ENCODE data around the gene C20orf204.

Gene C20orf204

GRCh38 chr20:64027981-64028685, 7.8 kb upstream of the C20orf204 start:
- no peak for DNase-seq

DNA sequence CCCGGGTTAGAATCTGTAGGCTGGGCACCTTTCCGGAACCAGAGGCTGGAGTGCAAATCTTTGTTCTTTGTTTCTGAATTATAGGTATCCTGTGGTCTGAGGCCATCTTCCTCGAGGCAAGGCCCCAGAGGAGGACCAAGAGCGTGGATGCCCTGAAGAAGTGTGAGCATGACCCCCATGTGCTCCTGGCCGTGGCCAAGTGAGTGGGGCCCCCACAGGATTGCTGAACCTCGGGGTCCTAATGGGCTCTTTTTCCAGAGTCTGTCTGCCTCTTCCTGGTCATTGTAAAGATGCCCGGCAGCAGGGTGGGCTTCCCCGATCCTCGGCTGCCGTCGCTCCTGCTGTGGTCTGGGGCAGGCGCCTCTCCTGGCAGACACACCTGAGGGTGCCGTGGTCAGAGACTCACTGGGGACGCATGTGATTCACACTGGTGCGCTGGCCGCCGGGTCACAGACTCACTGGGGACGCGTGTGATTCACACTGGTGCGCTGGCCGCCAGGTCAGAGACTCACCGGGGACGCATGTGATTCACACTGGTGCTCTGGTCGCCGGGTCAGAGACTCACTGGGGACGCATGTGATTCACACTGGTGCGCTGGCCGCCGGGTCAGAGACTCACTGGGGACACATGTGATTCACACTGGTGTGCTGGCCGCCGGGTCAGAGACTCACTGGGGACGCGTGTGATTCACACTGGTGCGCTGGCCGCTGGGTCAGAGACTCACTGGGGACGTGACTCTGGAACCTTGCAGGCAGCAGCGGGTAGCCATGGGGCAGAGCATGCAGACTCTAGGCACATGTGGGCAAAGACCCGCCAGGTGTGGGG, 6.5 kb upstream of the C20orf204 start:
- no peak for DNase-seq

GRCh38 chr20:64030371-64031134, 5.4 kb upstream of the C20orf204 start:
- no peak for DNase-seq

DNA sequence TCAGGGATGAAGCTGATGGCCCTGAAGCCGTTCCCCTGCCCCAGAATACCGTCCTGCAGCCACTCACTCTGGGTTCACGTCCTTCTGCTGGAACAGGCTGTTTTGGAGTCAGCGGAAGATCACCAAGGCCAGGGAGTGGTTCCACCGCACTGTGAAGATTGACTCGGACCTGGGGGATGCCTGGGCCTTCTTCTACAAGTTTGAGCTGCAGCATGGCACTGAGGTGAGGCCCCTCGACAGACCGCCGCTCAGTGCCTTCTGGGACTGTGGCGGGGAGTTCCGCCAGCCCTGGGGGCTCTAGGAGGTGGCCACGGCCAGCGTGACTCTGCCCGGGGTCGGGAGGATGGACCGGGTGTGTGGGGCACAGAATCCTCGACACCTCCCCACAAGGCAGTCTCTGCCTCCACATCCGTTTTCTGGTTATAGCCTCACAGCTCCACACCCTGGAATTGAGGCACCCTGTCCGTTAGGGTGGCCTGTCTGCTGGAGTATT, 4.1 kb upstream of the C20orf204 start:
- no peak for DNase-seq

- no peak for DNase-seq
Measured at GRCh38 chr20:64032706-64033624, 3.0 kb upstream of the C20orf204 start.

GRCh38 chr20:64033981-64034493, 1.9 kb upstream of the C20orf204 start:
- DNase-seq = no peak

DNA sequence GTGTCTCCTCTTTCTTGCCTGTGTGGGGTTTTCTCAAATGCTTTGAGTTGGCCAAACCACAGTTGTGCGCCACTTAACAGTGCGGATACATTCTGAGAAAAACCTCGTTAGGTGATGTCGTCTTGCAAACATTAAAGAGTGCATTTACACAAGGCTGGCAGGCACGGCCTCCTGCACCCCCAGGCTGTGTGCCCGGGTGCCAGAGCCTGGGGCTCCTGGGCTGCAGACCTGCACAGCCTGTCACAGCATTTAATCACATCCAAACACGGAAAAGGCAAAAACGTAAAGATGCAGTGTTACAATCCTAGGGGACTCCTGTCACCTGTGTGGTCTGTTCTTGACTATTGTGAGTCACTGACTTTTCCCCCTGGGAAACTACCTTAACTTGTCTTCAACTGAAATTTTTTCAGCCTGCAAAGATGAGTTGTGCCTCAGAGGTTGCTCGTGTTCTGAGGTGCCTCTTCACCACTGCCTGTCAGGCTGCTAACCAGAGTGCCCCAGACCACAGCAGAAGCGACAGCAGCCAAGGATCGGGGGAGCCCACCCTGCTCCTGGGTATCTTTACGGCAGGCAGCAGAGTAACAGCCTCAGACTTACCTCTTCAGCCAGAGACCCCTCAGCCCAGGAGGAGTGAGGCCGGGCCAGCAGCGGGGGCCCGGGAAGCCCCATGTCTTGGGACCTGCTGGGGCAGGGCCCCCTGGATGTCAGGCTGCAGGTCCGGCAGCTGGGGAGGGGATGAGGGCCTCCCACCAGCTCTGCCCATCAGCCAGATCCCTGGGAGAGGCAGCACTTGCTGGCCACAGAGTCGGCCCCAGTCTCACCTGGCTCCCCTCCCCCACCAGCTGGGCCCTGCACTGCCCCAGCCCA, 683 bp upstream of the C20orf204 start:
- DNase-seq = no peak

GRCh38 chr20:64036346-64037198, 590 bp downstream of the C20orf204 start:
- no peak for DNase-seq

- DNase-seq = no peak
Measured at GRCh38 chr20:64037199-64037497, 1.2 kb downstream of the C20orf204 start.

GRCh38 chr20:64037498-64038213, 1.7 kb downstream of the C20orf204 start:
- DNase-seq = peak; percentile 50

DNA sequence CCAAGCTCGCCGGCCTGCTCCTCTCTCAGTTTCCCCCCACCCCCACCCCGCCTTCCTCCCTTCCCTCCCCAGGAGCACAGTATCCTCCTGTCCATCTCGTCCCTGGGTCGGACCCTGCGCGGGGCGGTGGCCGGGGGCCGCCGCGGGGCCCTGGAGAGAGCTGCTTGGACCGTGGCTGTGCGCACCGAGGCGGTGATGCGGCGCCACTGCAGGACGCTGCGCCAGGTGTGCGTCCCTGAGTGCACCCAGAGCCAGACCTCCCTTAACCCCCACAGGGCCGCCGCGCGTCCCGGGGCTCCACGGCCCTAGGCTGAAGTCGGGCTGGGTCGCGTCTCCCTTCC, 2.2 kb downstream of the C20orf204 start:
- no peak for DNase-seq

GRCh38 chr20:64038565-64039292, 2.7 kb downstream of the C20orf204 start:
- DNase-seq = peak; percentile 67

DNA sequence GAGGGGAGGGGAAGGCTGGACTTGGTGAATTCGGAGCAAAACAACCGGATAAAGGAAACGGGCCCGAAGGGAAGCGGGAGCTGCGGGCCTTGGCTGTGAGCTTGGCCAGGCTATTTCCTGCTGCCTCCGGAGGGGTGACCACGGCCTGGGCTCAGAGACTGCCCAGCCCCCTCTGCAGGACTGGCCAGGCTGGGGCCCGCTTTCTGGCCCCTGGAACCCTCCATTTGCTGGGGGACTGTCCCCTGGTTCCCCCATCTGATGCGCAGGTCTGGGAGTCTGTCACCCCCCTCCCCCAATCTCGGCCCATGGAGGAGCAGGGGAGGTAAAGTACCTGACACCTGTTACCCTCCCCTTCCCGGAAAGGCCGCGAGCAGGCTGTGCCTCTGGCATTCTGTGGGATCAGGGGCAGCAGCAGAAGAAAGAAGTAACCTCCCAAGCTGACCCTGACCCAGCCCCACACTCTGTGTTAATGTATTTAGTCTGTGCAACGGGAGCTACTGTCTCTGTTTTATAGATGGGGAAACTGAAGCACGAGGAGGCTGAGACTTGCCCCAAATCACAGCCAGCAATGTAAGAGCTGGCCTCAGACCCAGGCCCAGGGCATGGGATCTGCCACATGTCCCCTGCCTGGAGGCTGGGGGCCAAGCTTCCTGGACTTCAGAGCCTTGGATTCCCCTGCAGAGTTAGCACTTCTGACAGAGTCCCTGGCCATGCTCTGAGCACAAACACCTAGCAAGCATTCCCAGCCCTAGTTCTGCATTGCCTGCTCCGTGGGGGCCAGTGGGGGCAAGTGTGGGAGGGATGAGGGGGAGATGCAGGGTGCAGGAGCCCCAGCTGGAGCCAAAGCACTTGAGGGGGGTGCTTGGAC, 3.5 kb downstream of the C20orf204 start:
- DNase-seq = no peak

- DNase-seq = no peak
Measured at GRCh38 chr20:64040231-64041039, 4.5 kb downstream of the C20orf204 start.

GRCh38 chr20:64041040-64041780, 5.2 kb downstream of the C20orf204 start:
- no peak for DNase-seq

DNA sequence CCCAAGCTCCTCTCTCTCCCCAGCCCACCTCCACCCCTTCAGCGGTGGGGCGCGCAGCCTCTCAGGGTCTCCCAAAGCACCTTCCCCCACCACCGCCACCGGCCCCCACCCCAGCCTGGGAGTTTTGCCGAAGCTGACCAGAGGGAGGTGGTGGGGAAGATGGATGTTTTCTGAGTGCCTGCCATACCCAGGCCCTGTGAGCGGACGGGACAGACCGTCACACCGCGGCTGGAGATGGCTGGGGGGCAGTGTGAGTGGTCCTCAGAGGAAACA, 5.7 kb downstream of the C20orf204 start:
- no peak for DNase-seq
